ENCODE results near the gene RXFP1.
A peak's percentile ranks its signal among the peaks of the same experiment; 100 is the strongest.
"Not testable (repeated sequence)": the region's sequence is repeated elsewhere in the genome, so short reads cannot be mapped to it uniquely, and the experiment has no call there.

Gene RXFP1

DNA sequence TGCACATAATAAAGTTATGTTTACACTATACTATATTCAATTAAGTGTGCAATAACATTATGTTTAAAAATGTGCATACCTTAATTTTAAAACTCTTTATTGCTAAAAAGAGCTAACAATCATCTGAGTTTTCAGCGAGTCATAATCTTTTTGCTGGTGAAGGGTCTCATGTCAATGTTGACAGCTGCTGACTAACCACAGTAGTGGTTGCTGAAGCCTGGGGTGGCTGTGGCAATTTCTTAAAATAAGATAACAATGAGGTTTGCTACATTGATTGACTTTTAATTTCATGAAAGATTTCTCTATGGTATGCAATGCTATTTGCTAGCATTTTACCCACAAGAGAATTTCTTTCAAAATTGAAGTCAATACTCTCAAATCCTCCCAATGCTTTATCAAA lies 91.4 kb downstream of the RXFP1 start:
- no peak for DNase-seq (ENCODE audit: low spot score)

DNA sequence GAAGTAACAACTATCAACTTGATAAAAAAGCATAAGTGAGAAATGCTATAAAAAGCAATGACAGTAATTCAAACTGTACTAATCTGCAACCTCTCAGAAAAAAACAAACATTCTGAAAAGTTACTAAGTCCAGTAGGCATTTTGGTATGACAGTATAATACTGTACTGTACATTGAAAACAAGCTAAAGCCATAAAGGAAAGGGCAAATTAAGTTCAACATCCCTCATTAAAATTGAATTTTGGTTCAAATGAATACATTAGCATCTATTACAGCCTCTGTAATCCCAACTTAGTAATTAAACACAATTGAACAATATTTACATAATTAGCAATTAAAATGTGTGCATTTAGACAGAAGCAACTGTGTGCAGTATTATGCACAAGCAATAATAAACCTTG lies 96.3 kb downstream of the RXFP1 start:
- no peak for DNase-seq (ENCODE audit: low spot score)

DNA sequence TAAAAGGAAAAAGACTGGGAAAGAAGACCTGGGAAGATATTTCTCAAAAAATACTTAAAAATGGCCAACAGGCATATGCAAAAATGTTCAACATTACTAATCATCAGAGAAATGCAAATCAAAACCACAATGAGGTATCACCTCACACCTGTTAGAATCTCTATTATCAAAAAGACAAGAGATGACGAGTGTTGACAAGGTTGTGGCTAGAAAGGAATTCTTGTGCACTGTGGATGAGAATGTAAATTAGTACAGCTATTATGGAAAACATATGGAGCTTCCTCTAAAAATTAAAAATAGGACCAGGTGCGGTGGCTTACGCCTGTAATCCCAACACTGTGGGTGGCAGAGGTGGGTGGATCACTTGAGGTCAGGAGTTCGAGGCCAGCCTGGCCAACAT lies 100.0 kb downstream of the RXFP1 start:
- DNase-seq (ENCODE audit: low spot score): no peak

DNA sequence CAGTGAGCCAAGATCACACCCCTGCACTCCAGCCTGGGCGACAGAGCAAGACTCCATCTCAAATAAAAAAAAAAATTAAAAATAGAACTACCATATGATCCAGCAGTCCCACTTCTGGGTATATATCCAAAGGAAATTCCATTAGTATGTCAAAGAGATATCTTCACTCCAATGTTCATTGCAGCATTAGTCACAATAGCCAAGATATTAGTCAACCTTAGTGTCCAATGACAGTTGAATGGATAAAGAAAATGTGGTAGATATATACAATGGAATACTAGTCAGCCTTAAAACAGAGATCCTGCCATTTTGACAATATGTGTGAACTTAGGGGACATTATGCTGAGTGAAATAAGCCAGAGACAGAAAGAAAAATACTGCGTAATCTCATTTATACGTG lies 100.6 kb downstream of the RXFP1 start:
- no peak for DNase-seq (ENCODE audit: low spot score)

- DNase-seq (ENCODE audit: low spot score): peak; percentile 38
These were observed 103.3 kb downstream of the RXFP1 start for GRCh38 chr4:158624889-158625478.

DNA sequence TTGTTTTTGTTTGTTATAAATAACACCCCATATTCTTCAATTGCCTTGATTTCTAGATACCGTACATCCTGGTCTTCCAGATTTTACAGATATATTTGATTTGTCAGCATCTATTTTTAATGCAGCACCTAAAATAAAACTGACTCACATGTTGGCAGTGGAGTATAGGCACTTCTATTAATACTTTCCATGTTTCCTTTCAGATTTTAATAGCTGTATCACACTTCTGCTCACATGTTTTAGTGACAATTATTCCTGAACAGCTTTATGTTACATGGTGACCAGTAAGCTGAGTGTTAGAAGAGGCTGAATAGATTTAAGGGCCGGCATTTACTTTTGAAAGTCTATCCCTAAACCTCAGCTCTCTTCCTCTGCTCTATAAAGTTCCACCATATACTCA lies 103.9 kb downstream of the RXFP1 start:
- no peak for DNase-seq (ENCODE audit: low spot score)

GRCh38 chr4:158630893-158631292 lies 109.2 kb downstream of the RXFP1 start:
- DNase-seq (ENCODE audit: low spot score): no peak

GRCh38 chr4:158636619-158637018 lies 114.9 kb downstream of the RXFP1 start:
- no peak for DNase-seq (ENCODE audit: low spot score)

GRCh38 chr4:158644356-158644755 lies 122.7 kb downstream of the RXFP1 start:
- no peak for DNase-seq (ENCODE audit: low spot score)

DNA sequence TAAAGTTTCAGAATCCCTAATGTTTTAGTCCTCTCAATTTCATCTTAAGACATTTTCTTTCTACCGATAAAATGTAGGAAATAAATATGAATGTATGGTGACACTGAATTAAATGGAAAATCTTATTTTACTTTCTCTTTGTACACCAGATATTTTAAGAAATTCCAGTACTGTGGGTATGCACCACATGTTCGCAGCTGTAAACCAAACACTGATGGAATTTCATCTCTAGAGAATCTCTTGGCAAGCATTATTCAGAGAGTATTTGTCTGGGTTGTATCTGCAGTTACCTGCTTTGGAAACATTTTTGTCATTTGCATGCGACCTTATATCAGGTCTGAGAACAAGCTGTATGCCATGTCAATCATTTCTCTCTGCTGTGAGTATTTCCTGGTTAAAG lies 123.1 kb downstream of the RXFP1 start:
- no peak for DNase-seq (ENCODE audit: low spot score)

DNA sequence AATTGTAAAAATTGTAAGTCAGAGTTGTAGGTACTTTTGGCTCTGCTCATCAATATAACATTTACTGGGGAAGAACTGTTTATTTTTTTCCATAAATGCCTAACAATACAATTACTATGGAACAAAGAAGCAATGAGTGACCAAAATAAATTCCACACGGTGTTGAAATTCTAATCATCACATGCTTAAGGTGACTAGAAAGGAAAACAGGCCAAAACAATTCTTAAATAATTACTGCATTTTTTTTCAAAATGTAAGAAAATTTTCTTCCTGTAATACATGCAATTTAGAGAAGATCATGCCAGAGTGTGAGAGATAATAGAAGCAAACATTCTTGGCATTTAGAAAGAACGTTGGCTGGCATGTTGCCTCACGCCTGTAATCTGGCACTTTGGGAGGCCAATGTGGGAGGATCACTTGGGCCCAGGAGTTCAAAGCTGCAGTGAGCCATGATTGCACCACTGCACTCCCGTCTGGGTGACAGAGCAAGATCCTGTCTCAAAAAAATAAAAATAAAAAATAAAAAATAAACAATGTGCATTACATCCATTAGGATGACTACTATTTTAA lies 127.5 kb downstream of the RXFP1 start:
- no peak for DNase-seq (ENCODE audit: low spot score)

DNA sequence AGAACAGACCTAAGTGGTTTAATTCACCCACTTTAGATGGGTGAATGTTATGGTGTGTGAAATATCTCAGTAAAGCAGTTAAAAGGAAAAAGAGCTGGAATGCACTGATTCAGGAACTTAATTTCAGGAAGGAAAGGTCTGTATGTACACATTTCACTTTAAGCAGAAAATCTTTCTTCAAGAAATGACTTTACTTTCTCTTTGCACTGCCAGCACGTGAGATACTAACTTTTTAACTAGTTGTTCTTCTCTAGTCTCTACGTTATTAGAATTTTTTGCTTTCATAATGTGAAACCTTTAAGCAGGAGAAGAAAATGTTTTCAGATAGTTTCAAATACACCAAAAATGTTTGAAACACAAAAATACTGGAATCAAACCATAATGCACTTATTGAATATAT lies 131.2 kb downstream of the RXFP1 start:
- DNase-seq (ENCODE audit: low spot score): no peak

GRCh38 chr4:158656439-158656838 lies 134.8 kb downstream of the RXFP1 start:
- DNase-seq (ENCODE audit: low spot score): no peak

DNA sequence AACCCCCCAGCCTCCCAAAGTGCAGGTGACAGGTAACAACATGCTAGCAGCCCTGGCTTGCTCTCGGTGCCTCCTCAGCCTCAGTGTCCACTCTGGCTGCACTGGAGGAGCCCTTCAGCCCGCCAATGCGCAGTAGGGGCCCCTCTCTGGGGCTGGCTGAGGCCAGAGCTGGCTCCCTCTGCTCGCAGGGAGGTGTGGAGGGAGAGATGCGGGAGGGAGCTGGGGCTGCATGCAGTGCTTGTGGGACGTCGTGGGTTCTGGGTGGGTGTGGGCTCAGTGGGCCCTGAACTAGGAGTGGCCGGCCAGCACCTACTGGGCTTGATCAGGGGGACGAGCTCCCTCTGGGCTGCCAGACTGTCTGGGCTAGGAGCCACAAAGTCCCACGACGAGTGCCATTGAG lies 135.6 kb downstream of the RXFP1 start:
- DNase-seq (ENCODE audit: low spot score): no peak

- DNase-seq (ENCODE audit: low spot score): not testable (repeated sequence)
These were observed 141.6 kb downstream of the RXFP1 start for GRCh38 chr4:158663255-158663654.

- not testable (repeated sequence) for DNase-seq (ENCODE audit: low spot score)
These were observed 142.3 kb downstream of the RXFP1 start for GRCh38 chr4:158663707-158664625.

- DNase-seq (ENCODE audit: low spot score): no peak
These were observed 143.1 kb downstream of the RXFP1 start for GRCh38 chr4:158664806-158665205.

DNA sequence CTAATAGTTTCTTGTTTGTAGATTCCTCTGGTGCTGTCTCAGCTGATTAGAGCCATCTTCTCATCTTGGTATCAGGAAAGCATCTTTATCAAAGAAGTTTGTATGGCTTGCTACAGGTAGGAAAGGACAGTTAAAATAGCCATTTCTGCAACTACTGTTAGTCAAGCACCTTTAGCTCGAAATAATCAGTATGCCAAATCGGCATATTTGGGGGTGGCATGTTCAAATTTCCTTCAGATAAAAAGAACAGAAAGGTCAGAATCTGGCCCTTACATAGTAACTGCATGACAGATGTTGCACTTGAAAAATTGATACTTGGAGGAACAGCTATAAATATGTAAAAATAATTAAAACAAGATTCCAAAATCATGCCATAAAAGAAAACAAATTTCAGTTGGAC lies 145.2 kb downstream of the RXFP1 start:
- no peak for DNase-seq (ENCODE audit: low spot score)

DNA sequence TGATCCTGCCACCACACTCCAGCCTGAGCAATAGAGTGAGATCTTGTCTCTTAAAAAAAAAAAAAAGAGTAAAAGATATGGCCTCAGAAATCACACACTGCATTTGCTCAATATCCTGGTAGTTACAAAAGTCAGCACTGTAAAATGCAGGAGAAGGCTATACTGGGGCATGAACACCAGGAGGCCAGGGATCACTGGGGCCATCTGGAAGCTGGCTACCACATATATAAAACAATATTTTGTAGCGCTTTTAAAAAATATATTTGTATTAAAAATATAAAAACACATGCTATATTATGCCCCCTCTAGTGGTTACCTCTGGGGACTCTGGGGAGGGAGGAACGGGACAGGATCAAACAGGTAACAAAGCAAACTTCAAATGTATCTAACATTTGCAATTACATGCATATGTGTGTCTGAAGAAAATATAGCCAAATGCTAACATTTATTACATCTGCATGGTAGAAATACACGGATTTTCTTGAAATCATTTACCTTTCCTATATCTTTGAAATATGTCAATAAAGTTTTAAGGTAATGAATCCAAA lies 146.0 kb downstream of the RXFP1 start:
- DNase-seq (ENCODE audit: low spot score): peak; percentile 27

- no peak for DNase-seq (ENCODE audit: low spot score)
These were observed 147.6 kb downstream of the RXFP1 start for GRCh38 chr4:158669310-158669709.

DNA sequence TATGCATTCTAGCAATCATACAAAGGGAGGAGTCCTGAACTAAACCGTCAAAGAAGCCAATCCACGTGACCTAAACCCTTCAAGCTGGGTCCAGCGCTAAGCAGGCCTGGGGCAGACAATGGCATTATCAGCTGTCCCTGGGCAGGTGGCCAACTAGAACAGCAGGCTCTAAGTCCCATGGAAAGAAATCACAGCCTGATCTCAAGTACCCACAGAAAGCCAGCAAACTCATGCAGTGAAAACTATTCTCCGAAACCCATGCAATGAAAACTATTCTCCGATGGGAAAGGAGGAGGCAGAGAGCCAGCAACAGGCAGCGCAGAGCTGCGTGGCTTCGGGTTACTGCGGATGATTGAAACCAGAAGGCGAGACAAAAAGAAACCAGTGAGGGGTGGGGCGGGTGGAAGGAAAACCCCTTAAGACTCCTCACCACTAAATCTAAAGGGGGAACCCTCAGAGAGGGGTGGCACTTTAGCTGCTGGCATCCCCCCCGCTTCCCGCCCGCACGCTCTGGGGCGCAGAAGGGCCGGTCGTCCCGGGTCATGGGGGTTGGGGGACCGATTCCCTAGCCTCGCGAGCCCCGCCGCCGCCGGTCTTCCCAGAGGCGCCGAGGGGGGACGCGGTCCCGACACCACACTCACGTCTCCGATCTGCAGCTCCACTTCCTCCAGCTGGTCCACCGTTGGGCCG lies 149.4 kb downstream of the RXFP1 start:
- peak; percentile 76 for DNase-seq (ENCODE audit: low spot score)

DNA sequence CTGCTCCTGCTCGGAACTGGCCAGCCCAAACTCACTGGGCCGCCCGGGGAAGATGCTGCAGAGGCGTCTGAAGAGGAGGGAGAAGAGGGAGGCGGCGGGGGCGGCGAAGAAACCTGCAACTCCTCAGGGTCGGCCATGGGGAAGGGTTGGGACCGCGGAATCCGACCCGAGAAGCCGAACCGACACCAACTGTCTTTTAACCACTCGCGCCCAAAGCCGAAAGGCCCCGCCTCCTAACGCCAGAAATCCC lies 149.9 kb downstream of the RXFP1 start, which contains the start of gene C4orf46:
Gene C4orf46 (minus strand): TSS at position 223 of the 250 bp plus-strand sequence. CDS start 86 bp downstream, at position 137.
- no peak for DNase-seq (ENCODE audit: low spot score)
